ENCODE data around the gene SF1.

SF1 gene

DNA sequence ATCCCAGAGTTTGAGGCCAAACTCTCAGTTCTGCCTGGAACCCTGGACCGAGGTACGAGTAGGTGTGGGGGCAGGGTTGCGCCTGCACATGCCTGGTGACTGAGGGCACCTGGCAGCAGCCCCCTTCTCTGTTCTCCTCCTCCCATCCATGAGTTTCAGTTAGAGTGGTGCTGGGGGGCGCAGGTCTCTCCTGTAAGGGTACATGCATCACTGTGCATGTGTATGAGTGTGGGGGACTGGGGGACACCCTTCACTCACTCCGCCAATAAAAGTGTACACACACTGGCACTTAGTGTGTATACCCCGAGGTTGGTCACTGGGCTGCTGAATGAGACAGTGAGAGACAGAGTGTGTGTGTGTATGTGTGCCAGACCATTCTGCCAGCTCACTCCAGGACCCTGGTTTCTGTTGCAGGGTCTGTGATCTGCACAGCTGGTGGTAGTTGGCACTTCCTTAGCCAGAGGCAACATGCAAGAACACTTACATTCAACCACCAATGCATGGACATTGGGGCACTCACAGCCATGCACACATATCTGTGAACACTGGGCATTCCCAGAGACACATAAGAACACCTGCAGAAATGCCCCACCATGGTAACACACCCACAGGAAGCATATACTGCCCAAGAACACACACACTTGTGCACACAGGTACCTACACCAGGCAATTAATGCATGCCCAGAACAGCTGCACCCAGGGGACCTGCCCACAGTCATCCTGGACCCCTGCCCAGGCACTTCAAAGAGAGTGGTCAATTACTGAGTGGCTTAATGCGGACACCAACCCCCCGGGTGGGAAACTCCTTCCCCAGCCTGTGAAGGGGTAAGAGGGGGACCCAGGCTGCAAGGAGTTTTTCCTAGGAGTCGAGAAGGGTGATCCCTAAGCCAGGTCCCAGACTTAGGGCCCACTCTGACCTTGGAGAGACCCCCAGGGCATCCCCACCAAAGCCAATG, 54.2 kb downstream of the SF1 start:
- no peak for DNase-seq (ENCODE audit: low read depth)

GRCh38 chr11:64723117-64723906, 55.0 kb downstream of the SF1 start, which contains the start of gene NRXN2:
Gene NRXN2 (minus strand): TSS chr11:64723197. CDS start chr11:64713699, 9,498 bp downstream.
- peak; percentile 84 for DNase-seq (ENCODE audit: low read depth)

GRCh38 chr11:64722141-64723065, 55.9 kb downstream of the SF1 start:
- DNase-seq (ENCODE audit: low read depth): no peak

GRCh38 chr11:64721359-64721699, 57.0 kb downstream of the SF1 start:
- no peak for DNase-seq (ENCODE audit: low read depth)

- no peak for DNase-seq (ENCODE audit: low read depth)
Measured at GRCh38 chr11:64720640-64721358, 57.5 kb downstream of the SF1 start.

- DNase-seq (ENCODE audit: low read depth): no peak
Measured at GRCh38 chr11:64720167-64720566, 58.2 kb downstream of the SF1 start.

GRCh38 chr11:64719406-64719805, 58.9 kb downstream of the SF1 start:
- no peak for DNase-seq (ENCODE audit: low read depth)

DNA sequence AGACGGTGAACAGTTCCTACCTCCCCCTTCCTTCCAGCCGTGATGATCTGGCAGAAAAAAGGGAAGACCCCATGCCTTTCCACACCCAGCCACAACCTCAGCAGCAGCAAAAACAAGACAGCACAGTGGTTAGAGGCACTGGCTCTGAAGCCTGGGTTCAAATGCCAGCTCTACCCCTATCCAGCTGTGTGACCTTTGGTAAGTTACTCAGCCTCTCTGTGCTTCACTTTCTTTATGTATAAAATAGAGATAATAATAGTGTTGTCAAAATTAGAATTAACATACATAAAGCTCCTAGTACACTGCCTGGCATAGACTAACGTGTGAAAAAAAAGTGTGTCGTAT, 59.6 kb downstream of the SF1 start:
- DNase-seq (ENCODE audit: low read depth): no peak

DNA sequence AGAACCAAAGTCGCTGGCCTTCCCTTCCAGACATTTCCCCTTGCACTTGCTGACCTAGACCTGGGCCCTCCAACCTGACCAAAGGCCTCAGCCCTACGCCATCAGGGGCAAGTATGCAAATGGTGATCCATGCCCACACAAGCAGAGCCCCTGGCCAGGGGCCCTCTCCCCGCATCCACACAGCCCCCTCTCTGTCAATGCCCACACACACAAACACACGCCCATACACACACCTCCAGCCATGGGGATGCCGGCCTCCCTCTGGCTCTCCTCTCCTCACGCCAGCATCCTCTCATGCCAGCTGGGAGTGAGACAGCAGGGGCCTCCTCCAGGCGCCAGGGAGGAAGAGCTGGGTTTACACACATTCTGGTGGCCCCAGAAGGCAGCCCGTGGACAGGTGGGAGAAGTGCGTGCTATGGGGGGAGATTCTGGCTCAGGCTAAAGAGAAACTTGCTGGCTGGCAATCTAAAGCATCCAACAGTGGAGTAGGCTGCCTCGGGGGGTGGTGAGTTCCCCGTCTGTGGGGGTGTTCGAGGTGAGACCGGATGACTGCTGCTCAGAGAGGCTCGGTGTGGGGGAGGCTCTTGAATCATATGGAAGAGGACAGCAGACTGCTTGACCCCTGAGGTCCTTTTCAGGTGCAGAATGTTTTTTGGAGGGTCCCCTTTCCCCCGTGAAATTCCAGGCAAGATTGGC, 60.1 kb downstream of the SF1 start:
- no peak for DNase-seq (ENCODE audit: low read depth)

- DNase-seq (ENCODE audit: low read depth): no peak
Measured at GRCh38 chr11:64717268-64717578, 61.1 kb downstream of the SF1 start.

DNA sequence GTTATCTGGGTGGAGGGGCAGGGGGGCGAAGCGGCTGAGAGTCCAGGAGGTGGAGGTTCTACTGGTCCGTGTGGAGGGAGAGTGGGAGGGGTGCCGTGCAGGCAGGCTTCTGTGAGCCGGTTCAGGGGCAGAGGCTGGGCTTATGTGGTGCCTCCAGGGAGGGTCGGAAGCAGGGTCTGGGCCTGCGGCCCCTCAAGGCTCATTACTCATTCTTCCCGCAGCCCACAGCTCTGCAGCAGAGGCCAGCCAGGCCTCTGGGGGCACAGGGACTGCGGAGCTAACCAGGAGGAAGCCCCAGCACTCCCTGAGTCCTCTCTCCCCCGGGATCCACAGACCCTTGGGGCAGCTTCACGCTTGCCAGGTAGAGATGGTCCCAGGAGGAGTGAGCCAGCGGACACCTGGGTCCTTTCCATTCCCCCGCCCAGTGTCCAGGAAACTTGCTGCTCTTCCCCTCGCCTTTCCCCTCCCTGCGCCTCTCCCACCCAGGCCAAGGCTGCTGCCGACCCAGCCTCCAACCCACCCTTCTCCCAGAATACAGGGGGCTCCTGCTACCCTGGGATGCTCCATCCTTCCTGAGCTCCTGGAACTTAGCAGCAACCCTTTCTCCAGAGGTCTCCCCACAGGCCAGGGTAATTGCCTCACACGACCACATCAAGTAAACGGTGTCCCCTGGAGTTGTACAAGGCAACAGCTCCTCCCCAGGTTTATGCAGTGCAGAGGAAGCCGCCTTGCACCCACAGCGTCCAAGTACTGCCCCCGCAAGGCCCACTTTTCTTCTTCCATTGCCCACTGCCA, 61.7 kb downstream of the SF1 start:
- no peak for DNase-seq (ENCODE audit: low read depth)

GRCh38 chr11:64715756-64716472, 62.4 kb downstream of the SF1 start:
- DNase-seq (ENCODE audit: low read depth): no peak

DNA sequence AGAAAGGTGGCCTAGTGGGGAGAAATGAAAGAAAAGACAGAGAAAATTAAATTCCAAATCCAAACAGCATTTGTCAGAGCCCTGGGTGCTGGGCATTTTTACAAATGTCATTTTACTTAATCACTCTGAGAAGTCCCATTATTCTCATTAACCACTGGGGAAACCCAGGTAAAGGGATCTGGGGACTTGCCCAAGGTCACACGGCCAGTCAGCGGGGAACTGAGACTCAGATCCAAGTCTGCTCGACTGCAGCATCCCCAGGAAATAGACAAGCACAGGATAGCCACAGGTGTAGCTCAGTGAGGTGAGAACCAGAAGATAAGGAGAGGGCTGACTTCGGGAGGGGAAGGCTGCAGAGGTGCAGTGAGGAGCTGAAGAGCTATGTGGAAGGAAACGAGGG, 63.2 kb downstream of the SF1 start:
- no peak for DNase-seq (ENCODE audit: low read depth)

DNA sequence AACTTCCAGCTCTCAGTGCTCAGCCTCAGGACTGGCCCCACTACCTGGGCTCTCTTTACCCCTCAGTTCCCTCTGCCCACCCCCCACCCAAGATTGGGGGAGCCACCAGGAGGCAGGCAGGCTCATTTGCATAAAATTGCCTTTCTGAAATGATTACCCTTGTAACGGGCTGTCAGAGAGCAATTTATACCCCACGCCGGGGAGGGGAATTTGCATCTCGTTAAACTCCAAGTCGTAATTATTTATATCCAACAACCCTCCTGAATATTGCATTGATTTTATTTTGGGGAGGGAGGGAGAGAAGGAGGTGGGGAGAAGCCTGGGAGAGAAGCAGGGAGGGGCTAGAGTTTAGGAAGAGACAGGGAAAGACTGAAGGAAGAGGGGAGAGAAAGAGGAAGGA, 63.7 kb downstream of the SF1 start:
- no peak for DNase-seq (ENCODE audit: low read depth)
